K562 treated with DMSO at 1 percent for 12 hours (cell line): ENCODE results near the gene MMP15. TPM values are rescaled to one million over a fixed set of nuclear protein-coding genes. Genes with fewer than 3 reads are reported as not detected.

Experiments
- total RNA-seq: library from RNA; unstranded; fragments of 300-600 nt; gene quantifications from 2 replicates; pipeline ENCODE4 v1.2.3, GENCODE V29; 2022; ENCODE audit not compliant: insufficient read depth

MMP15 gene
- total RNA-seq: 7.1 and 11.9 TPM in 2 replicates

GRCh38 chr16:58025351-58026138, at the start of gene MMP15:
MMP15 (plus strand) TSS chr16:58025754; CDS start chr16:58026351, 597 bp downstream.

GRCh38 chr16:57999971-58000705, 25.4 kb upstream of the MMP15 start, which contains the start of gene ZNF319:
ZNF319 (minus strand) TSS chr16:58000672; CDS start chr16:57998265, 2,407 bp downstream.

GRCh38 chr16:58000706-58001676, 24.6 kb upstream of the MMP15 start, which contains the start of gene USB1:
USB1 (plus strand) TSS chr16:58001407; CDS start chr16:58001484, 77 bp downstream.

Other genes with a start within 250 kb of the MMP15 start
- 61.0 and 64.2 TPM in 2 replicates for gene KIFC3, start 223.3 kb upstream of the MMP15 start, total RNA-seq
- not detected in 2 replicates for gene CNGB1, start 54.6 kb upstream of the MMP15 start, total RNA-seq
- 3.2 and 9.1 TPM in 2 replicates for gene ZNF319, start 25.1 kb upstream of the MMP15 start, total RNA-seq
- gene USB1, start 24.3 kb upstream of the MMP15 start, total RNA-seq: 38.9 and 78.4 TPM in 2 replicates
- 49.9 and 72.7 TPM in 2 replicates for gene CFAP20, start 103.6 kb downstream of the MMP15 start, total RNA-seq
- gene CSNK2A2, start 172.4 kb downstream of the MMP15 start, total RNA-seq: 82.4 and 124 TPM in 2 replicates